Measurements from ENCODE around the gene STK16.
A peak's percentile ranks its signal among the peaks of the same experiment; 100 is the strongest.

STK16 gene

DNA sequence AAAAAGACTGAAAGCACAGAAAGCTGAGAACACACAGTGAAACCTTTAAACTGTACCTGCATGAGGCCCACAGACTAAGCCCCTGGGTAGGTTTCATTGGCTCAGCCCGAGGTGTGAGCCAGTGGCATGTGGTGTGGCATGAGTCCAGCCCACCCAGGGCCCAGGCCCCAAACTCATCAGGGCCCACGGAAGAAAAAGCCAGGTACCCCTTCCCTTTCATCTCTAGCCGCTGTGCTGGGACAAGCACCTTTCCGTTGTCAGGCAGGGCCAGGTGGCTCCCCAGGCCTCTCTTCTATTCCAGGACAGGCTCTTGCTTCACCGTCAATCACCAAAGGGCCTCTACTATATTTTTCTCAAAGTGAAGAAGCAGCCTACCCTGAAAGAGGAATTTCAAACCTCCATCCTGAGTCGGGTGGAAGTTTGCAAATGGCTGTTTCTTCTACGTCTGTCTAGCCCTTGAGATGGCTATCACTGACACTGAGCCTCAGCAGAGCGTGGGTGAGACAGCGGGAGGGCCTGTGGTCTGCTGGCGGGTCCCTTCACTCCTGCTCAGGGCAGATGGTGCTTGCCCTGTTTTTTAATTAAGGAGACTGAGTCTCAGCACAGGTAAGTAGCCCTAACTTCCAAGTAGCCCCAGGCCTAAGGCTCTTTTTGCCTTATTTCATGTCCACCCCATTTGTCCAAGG, 42.4 kb downstream of the STK16 start:
- no peak for DNase-seq (ENCODE audit: low spot score)

DNA sequence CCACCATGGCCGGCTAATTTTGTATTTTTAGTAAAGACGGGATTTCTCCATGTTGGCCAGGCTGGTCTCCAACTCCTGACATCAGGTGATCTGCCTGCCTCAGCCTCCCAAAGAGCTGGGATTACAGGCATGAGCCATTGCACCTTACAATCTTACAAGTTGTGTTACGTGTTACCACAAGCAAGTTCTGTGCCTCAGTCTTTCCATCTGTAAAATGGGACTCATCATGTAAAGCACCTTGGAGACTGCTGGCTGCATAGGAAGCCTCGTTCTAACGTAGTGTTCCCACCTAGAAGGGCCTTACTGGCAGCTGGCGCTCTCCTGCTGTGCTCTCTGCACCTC, 43.9 kb downstream of the STK16 start:
- no peak for DNase-seq (ENCODE audit: low spot score)

DNA sequence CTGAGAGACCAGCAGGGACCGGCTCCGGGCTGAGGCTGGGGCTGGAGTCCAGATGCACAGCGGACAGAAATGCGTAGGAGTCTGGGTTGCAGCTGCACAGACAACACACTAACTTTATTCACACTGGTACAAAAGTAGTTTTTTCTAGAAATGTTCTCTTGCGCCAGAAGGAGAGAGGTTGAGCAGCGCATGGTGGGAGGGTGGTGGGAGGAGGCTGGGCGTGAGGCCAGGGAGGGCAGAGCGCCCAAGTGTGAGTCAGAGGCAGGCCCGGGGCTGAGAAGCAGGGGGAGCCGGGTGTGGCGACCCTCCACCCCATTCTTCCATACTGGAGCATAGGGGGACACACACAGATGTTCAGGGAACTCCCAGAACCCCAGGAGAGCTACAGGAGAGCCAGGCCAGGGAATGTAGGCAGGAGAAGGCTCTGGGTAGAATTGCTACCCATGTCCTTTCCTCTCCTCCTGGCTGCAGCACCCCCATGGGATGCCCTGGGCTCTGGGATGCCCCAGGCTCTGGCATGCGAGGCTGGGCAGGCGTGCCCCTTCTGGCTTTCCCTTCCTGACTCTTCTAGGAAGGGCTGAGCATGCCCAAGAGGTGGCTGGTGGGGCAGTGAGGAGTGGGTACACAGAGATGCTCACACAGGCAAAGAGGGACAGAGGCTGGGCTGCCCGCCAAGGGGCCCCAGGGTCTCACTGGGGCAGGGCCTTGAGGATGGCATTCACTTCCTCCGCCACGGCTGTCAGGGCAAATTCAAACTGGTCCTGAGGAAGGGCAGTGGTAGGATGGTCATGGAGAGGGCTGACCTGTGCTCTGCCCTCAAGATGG, 44.5 kb downstream of the STK16 start:
- peak; percentile 89 for DNase-seq (ENCODE audit: low spot score)

DNA sequence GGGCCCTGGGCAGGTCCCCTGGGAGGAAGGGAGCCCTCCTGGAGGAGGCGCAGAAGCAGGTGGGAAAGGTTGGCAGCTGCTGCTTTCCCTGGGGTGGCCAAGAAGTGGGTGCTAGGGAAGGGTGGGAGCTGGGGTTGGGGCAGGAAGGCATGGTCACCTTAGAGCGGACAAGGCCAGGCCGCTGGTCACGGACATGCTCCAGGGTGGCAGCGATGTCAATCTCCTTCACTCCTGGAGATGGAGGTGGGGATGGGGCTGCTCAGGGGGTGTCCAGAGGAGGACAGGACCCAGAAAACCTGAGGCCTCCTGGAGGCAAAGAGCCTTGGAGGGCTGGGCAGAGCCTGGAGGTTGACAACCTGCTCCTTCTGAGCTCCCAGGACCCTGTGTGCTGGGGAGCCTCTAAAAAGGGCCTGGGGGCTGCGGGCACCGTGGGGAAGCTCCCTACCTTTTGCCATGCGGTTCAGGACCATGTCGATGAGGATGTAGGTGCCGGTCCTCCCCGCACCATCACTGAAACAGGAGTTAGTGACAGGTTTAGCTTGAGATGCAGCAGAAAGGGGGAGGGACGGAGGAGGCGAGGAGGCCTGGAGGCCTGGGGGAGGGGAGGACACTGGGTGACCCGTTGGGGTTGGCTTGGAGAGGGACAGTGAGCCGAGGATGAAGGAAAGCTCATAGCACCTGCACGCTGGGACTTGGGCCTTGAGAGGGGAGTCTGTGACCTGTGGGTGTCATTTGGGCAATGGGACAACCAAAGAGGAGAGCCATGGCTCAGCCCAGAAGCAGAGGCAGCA, 45.3 kb downstream of the STK16 start:
- no peak for DNase-seq (ENCODE audit: low spot score)

DNA sequence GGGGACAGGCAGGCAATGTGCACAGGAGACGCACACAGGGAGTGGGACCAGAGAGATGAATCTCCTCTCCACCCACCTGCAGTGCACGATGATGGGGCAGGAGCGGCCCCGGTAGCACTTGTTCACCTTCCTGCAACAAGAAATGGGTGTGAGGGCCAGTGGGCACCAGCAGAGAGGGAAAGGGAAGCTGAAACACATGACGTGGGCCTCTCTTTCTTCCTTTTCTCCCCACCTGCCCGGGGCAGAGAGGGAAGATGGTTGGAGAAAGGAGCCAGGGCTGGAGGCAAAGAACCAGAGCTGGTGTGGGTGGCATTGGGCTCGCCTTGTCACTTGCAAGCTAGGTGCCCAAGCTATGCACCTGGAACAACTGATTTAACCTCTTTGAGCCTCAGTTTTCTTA, 46.1 kb downstream of the STK16 start:
- DNase-seq (ENCODE audit: low spot score): no peak

DNA sequence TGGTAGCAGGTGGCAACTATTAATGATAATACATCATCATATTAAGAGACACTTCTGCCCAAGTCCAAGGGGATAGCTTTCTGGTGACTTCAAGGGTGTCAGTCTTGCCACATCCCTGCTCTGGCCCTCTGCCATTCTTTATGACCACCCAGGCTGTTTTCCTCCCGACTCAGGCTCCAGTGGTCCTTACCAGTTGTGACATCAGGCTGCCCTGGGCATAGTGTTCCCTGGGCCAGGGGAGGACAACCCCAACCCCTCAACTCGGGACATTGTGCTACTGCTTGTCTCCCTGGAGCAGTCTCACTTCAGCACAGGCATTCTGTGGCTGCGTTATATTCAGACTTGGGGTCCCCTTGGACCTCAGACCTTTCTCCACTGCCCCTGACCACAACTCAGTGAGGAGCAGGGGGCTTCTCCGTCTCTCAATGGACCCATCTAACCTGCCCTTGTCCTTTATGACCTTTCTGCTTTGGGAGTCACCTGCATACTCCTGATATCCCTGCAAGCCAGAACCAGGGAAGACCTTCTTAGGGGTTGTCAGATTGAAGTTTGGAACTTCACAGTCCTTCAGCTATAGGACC, 46.7 kb downstream of the STK16 start:
- no peak for DNase-seq (ENCODE audit: low spot score)

DNA sequence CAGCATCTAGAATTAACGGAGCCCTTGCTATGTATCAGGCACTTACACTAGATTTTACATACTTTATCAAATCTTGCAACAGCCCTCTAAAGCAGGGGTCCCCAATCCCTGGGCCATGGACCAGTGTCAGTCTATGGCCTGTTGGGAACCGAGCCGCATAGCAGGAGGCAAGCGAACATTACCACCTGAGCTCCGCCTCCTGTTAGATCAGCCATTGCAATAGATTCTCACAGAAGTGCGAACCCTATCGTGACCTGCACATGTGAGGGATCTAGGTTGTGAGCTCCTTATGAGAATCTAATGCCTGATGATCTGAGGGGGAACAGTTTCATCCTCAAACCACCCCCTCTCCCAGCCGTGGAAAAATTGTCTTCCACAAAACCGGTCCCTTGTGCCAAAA, 47.3 kb downstream of the STK16 start:
- no peak for DNase-seq (ENCODE audit: low spot score)

DNA sequence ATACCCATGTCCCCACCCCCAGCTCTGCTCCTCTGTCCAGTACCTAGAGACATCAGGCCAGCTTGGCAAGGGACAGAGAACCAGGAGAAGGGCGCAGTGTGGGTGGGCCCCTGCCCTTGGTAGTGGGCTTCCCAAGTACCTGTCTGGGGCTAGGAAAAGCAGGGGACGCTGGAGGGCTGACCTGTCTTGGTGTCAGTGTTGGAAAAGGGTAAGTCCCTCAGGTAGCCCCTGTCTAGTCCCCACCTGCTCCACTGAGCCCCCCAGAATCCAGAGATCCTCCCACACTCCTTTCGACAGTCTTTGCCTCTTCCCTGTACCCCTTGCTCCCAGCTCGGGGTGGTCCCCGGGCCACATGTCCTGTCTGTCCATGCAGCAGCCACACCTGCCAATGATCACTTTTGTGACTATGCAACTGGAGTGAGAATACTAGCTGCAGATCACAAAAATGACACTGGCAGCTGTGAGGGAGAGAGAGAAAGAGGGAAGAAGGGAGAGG, 48.5 kb downstream of the STK16 start:
- no peak for DNase-seq (ENCODE audit: low spot score)

DNA sequence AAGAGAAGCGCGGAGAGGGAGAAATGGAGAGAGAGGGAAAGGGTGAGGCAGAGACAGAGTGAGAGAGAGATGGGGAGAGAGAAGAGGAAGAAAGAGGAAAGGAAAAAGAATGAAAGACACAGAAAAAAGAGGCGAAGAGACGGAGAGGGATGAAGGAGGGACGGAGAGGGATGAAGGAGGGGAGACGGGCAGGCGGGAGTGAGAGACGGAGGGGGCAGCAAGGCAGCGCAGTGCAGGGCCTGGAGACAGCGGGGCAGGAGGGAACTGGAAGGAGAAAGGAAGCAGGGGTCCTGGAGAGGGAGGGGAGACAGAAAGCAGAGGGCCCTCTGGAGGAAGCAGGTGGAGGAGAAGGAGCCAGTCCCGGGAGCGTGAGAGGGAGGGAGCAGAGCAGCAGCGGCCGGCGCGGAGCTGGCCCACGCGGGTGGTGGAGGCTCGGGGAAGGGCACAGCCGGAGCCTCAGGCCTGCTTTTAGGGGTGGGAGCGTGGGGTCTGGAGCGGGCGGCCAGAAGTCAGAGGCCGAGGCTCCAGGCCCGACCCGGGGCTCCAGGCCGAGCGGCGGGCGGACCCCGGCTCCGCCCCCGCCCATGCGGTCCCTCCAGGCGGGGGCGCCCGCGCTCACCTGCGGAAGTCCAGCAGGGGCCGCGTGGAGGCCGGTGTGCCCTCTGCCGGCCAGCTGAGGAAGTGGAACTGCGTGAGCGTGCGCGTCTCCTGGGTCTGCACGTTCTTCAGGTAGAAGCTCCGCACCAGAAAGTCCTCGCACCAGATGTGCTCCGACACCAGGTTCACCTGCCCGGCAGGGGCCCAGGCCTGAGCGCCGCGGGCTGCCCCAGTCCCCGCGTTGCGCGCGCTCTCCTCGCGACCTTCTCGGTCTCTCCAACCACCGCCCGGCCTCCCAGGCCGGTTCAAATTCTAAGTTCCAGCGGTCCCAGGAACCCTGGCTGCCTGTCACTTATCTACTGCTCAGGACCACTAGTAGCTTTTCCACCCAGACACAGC, 49.4 kb downstream of the STK16 start:
- peak; percentile 91 for DNase-seq (ENCODE audit: low spot score)

DNA sequence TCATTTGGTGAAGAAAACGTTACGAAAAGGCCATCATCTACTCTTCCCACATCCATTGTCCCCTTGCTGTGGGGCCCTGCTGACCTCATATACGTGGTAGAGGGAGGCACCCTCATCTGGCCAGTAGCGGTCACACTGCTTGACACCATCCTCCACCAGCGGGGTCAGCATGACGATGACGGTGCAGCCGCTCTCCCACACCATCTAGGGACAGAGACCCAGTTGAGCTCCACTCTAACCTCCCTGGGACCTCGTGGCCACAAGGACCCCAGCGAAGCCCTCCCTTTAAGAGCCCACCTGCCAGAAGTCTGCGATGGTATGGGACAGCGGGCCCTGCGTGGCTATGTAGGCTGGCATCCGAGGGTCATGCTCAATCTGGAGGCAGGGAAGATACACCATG, 50.9 kb downstream of the STK16 start:
- DNase-seq (ENCODE audit: low spot score): no peak

DNA sequence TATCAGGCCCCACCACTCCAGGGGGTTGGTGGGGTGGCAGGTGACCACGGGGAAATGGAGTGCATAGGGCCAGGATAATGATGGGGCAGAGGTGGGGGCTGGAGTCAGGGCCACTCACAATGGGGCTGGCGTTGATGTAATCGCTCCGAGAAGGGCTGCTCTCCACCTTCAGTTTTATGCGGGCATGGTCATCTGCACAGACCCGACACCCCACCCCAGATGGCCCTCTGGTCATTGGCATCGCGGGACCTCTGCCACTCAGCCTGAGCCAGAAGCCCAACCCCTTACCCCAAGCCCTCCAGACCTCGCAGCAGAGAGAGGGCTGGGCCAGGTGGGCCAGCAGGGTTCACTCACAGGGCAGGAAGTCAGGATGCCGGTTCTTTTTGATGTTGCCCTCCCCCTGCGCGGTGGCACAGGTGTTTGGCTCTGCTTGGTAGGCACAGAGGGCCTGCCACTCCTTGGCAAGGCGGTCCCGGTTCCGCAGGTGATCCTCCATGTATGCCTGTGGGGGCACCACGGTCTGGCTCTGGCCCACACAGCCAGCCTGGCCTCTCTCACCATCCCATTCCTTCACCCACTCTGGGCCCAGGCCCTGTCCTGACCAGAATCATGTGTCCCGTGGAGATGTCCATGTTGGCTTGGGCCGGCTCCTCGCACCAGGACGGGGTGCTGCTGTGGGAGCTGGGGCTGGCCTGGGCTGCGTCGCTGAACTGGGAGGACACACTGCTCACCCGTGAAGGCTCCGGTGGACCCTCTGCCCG, 51.5 kb downstream of the STK16 start:
- no peak for DNase-seq (ENCODE audit: low spot score)

DNA sequence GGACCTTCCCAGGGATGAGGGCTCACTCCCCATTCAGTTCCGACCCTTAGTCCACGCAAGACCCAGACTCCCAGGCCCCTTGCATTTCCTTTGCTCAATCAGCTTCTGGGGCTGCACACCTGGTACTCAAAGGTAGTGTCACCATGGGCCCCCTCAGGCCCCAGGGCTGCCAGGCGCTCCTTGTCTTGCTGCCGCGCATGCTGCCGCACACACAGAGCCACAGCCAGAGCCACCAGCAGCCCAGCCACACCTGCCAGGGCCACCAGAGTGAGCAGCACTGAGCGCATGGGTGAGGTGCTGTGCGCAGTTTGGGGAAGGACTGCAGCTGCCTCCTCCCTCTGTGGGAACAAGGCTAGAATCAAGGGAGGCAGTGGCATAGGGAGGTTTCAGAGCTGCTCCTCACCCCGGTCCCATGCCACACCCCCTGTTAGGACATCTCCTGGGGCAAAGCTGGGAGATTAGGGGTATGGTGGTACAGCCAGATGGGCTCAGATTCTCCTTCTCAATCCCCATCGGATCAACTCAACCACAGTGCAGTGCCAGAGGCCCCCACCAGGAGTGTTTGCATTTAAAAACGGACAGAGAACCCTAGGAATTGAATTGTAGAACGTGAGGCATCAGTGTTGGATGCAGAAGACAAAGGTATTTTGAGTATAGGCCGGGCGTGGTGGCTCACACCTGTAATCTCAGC, 52.6 kb downstream of the STK16 start:
- no peak for DNase-seq (ENCODE audit: low spot score)

DNA sequence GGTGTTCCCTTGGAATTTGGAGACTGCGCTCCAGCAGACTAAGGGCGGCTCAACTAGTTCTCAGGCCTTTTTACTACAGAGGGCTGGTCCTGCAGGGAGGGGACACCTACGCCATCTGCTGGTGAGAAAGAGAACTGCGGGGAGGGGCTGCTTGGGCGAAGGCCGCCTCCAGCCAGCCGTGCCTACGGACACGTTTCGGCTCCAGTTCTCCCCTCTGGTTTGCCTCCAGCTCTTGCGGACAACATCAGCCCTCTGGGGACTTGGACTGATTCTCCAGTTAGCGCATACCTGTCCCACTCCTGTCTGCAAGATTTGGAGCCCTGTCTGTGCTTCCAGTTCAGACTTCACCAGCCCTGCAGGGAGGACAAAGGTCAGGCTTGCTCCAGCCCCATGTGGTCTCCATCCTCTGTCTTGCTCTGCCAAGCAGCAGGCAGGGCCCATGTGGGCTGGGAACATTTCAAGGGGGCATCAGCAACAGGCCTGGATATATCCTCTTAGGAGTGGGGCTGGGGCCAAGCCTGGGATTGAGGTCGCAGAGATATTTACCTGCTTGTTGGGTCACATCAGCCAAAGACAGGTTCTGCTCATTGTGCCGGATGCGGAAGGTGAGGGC, 53.6 kb downstream of the STK16 start:
- DNase-seq (ENCODE audit: low spot score): peak; percentile 95

DNA sequence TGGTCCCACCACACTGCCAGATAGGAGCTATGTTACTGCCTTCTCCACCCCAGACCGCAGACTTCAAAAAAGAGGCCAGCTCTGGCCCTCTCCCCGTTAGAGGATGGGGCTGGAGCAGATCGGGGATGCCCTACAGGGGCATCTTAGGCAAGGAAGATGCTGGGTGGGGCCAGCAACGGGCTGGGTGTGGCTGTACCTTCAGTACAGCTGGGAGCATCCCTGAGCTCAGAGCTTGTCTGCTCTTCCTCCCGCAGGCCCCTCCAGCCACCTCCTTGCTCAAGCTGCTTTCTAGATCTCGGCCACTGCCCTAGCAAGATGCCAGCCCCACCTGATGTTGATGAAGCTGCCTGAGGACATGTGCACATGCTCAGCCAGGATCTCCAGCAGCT, 54.1 kb downstream of the STK16 start:
- no peak for DNase-seq (ENCODE audit: low spot score)
